ENCODE results near the gene PRR20G.

The PRR20G gene

DNA sequence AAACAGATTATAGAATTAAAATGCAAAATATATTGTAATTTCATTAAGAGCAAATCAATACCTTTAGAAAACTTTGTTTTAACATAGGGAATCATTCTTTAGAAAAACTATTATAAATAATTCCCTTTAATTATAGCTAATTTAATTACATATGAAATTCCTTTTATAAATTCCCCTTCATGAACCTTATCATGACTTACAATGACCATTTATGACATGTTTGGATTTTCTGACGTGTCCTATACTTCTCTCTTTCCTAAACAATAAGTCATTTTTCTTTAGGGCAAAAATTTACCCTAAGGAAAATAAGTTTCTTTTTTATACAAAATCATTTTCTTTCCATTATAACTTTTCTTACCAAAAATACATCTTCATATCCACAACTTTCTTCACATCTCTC, 37.8 kb downstream of the PRR20G start:
- H3K27me3 ChIP-seq (ENCODE audit: insufficient read depth, low read length, poor library complexity) = no peaks in the 10 kb centered on the region
- no peaks in the 10 kb centered on the region for H4K20me1 ChIP-seq (ENCODE audit: insufficient read depth, low read length)
- no peaks in the 10 kb centered on the region for H3K79me2 ChIP-seq (ENCODE audit: insufficient read depth, low read length)
- no peak overlapping the region for H3K9ac ChIP-seq (ENCODE audit: low read depth, low read length)
- H3K4me1 ChIP-seq (ENCODE audit: insufficient read depth, low read length) = no peaks in the 10 kb centered on the region
- ATAC-seq (ENCODE audit: insufficient read depth, low read depth) (no peak), DNase-seq (no peak)
- H3K9me3 ChIP-seq (ENCODE audit: insufficient read depth, low read length, severe bottlenecking) = peaks cover 47% of the 10 kb centered on the region
- no peak overlapping the region for H3K4me3 ChIP-seq (ENCODE audit: low read depth in 1 of 2, low read length in 2 of 2)
- H3K27ac ChIP-seq (ENCODE audit: low read length) = no peak overlapping the region
- no peak for TF ChIP-seq EZH2 (IDR thresholded peaks at IDR 0.05; ENCODE audit: borderline replicate concordance, low read depth, low read length, severe bottlenecking)
- TF ChIP-seq, protein P1, sequence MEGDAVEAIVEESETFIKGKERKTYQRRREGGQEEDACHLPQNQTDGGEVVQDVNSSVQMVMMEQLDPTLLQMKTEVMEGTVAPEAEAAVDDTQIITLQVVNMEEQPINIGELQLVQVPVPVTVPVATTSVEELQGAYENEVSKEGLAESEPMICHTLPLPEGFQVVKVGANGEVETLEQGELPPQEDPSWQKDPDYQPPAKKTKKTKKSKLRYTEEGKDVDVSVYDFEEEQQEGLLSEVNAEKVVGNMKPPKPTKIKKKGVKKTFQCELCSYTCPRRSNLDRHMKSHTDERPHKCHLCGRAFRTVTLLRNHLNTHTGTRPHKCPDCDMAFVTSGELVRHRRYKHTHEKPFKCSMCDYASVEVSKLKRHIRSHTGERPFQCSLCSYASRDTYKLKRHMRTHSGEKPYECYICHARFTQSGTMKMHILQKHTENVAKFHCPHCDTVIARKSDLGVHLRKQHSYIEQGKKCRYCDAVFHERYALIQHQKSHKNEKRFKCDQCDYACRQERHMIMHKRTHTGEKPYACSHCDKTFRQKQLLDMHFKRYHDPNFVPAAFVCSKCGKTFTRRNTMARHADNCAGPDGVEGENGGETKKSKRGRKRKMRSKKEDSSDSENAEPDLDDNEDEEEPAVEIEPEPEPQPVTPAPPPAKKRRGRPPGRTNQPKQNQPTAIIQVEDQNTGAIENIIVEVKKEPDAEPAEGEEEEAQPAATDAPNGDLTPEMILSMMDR (IDR thresholded peaks at IDR 0.05; ENCODE audit: borderline replicate concordance, extremely low read depth, low read length, poor library complexity, severe bottlenecking) = no peak
- H3K4me2 ChIP-seq (ENCODE audit: insufficient read depth, low read length) = no peak overlapping the region
- H3K36me3 ChIP-seq (ENCODE audit: insufficient read depth, low read length) = no peaks in the 10 kb centered on the region
- no peak overlapping the region for H2AFZ ChIP-seq (ENCODE audit: low read depth, low read length)

DNA sequence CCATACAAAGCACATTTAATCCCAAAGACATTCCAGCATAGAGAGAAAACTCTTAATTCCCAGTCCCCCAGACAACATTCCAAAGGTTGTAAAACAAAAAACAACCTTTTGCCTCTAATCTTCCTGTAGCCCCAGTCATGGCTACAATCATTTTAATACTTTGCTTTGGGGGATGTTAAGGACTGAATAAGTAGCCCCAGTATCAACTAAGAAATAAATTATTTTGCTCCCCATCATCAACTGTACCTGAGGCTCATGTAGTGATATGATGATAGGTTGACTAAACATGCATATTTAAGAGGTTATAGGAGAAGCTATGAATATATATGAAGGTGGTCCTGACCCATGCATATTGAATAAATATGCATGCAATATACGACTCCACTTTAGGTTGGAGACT, 40.6 kb downstream of the PRR20G start:
- peaks cover 63% of the 10 kb centered on the region for H3K9me3 ChIP-seq (ENCODE audit: insufficient read depth, low read length, severe bottlenecking)

DNA sequence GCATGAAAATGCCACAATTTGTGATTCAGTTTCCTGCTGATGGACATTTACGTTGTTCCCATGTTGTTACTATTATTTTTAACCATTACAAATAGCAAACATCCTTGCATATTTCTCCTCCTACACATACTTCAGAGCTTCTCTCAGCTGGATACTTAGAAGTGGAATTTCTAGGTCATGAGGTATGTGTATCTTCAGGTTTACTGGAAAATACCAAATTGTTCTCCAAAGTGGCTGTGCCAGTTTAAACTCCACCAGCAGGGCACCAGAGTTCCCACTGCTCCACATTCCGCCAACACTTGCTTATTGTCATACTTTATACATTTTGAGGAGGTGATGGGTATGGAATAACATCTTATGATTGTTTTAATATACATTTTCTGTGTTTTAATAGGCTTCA, 49.2 kb downstream of the PRR20G start:
- TF ChIP-seq EZH2 (IDR thresholded peaks at IDR 0.05; ENCODE audit: borderline replicate concordance, low read depth, low read length, severe bottlenecking) = no peak
- TF ChIP-seq, protein P1 (IDR thresholded peaks at IDR 0.05; ENCODE audit: borderline replicate concordance, extremely low read depth, low read length, poor library complexity, severe bottlenecking) = no peak
- H3K4me3 ChIP-seq (ENCODE audit: low read depth in 1 of 2, low read length in 2 of 2) = no peak overlapping the region
- H3K79me2 ChIP-seq (ENCODE audit: insufficient read depth, low read length) = no peaks in the 10 kb centered on the region
- no peak overlapping the region for H3K27ac ChIP-seq (ENCODE audit: low read length)
- no peak overlapping the region for H3K9ac ChIP-seq (ENCODE audit: low read depth, low read length)
- no peak overlapping the region for H2AFZ ChIP-seq (ENCODE audit: low read depth, low read length)
- no peak for DNase-seq
- no peaks in the 10 kb centered on the region for H3K4me1 ChIP-seq (ENCODE audit: insufficient read depth, low read length)
- no peaks in the 10 kb centered on the region for H3K27me3 ChIP-seq (ENCODE audit: insufficient read depth, low read length, poor library complexity)
- peaks cover 15% of the 10 kb centered on the region for H3K9me3 ChIP-seq (ENCODE audit: insufficient read depth, low read length, severe bottlenecking)
- H3K36me3 ChIP-seq (ENCODE audit: insufficient read depth, low read length) = no peaks in the 10 kb centered on the region
- ATAC-seq (ENCODE audit: insufficient read depth, low read depth) = no peak
- no peaks in the 10 kb centered on the region for H4K20me1 ChIP-seq (ENCODE audit: insufficient read depth, low read length)
- H3K4me2 ChIP-seq (ENCODE audit: insufficient read depth, low read length) = no peak overlapping the region

More for the DNA sequence above, 40.6 kb downstream of the PRR20G start:
- Histone ChIP-seq H3K36me3 (ENCODE audit: insufficient read depth, low read length) (no peaks in the 10 kb centered on the region), H3K4me3 (ENCODE audit: low read depth in 1 of 2, low read length in 2 of 2) (no peak overlapping the region), H3K4me1 (ENCODE audit: insufficient read depth, low read length) (no peaks in the 10 kb centered on the region), H3K9ac (ENCODE audit: low read depth, low read length) (no peak overlapping the region), H3K4me2 (ENCODE audit: insufficient read depth, low read length) (no peak overlapping the region), H3K27me3 (ENCODE audit: insufficient read depth, low read length, poor library complexity) (no peaks in the 10 kb centered on the region), H3K27ac (ENCODE audit: low read length) (no peak overlapping the region), H4K20me1 (ENCODE audit: insufficient read depth, low read length) (no peaks in the 10 kb centered on the region), H3K79me2 (ENCODE audit: insufficient read depth, low read length) (no peaks in the 10 kb centered on the region), H2AFZ (ENCODE audit: low read depth, low read length) (no peak overlapping the region)
- DNase-seq (no peak), ATAC-seq (ENCODE audit: insufficient read depth, low read depth) (no peak)
- TF ChIP-seq, protein P1 (IDR thresholded peaks at IDR 0.05; ENCODE audit: borderline replicate concordance, extremely low read depth, low read length, poor library complexity, severe bottlenecking) = no peak
- no peak for TF ChIP-seq EZH2 (IDR thresholded peaks at IDR 0.05; ENCODE audit: borderline replicate concordance, low read depth, low read length, severe bottlenecking)

DNA sequence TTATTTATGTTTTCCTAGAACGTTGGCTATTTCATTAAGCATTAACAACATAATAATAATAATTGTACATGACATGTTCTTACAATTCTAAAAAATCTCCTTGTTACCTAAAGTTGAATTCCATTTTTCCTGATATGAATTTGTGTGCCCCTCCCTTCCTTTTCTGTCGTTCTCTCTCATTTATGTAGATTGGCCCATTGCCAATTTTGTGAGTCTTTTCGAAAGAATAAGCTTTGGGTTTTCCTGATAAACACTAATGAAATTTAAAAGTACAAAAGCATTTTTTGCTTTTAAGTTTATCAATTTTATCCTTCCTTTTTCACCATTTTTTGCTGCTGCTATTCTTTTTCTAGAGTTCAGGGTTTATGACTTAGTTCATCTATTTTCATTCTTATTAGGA, 50.0 kb downstream of the PRR20G start:
- no peaks in the 10 kb centered on the region for H3K27me3 ChIP-seq (ENCODE audit: insufficient read depth, low read length, poor library complexity)
- no peak for TF ChIP-seq EZH2 (IDR thresholded peaks at IDR 0.05; ENCODE audit: borderline replicate concordance, low read depth, low read length, severe bottlenecking)
- TF ChIP-seq, protein P1 (IDR thresholded peaks at IDR 0.05; ENCODE audit: borderline replicate concordance, extremely low read depth, low read length, poor library complexity, severe bottlenecking) = no peak
- no peaks in the 10 kb centered on the region for H3K79me2 ChIP-seq (ENCODE audit: insufficient read depth, low read length)
- H4K20me1 ChIP-seq (ENCODE audit: insufficient read depth, low read length) = no peaks in the 10 kb centered on the region
- no peaks in the 10 kb centered on the region for H3K4me1 ChIP-seq (ENCODE audit: insufficient read depth, low read length)
- ATAC-seq (ENCODE audit: insufficient read depth, low read depth) (no peak), DNase-seq (no peak)
- no peak overlapping the region for H3K4me2 ChIP-seq (ENCODE audit: insufficient read depth, low read length)
- no peak overlapping the region for H2AFZ ChIP-seq (ENCODE audit: low read depth, low read length)
- H3K9me3 ChIP-seq (ENCODE audit: insufficient read depth, low read length, severe bottlenecking) = peaks cover 12% of the 10 kb centered on the region
- H3K9ac ChIP-seq (ENCODE audit: low read depth, low read length) = no peak overlapping the region
- no peak overlapping the region for H3K4me3 ChIP-seq (ENCODE audit: low read depth in 1 of 2, low read length in 2 of 2)
- no peaks in the 10 kb centered on the region for H3K36me3 ChIP-seq (ENCODE audit: insufficient read depth, low read length)
- H3K27ac ChIP-seq (ENCODE audit: low read length) = no peak overlapping the region
